Measurements from ENCODE around the gene DERL3. TPM values are rescaled to one million over a fixed set of nuclear protein-coding genes. Genes with fewer than 3 reads are reported as not detected.

Gene DERL3
- total and polyA plus RNA-seq, 2 of the 13 experiments (the other 11 are each of a cell fraction or from before 2014, with no cell fraction given): not detected

GRCh38 chr22:23828800-23829680 lies 9.8 kb downstream of the DERL3 start (continued):
- no peak for TF ChIP-seq SOX13 (IDR thresholded peaks at IDR 0.05)
- TF ChIP-seq SOX13 (CRISPR knock-in tag; conservative IDR thresholded peaks at IDR 0.05 in 1 of 2, IDR thresholded peaks at IDR 0.05 in 1 of 2): no peak
- TF ChIP-seq ZNF891 (CRISPR knock-in tag; IDR thresholded peaks at IDR 0.05): no peak
- TF ChIP-seq ZNF691 (CRISPR knock-in tag; IDR thresholded peaks at IDR 0.05; ENCODE audit: borderline replicate concordance, low read depth): no peak

GRCh38 chr22:23827351-23827995 lies 11.3 kb downstream of the DERL3 start:
- Histone ChIP-seq H3K9ac (ENCODE audit: insufficient read depth, low read depth, low read length) (no peak overlapping the region), H3K9me3 (ENCODE audit: low read length) (no peaks in the 10 kb centered on the region), H3K36me3 (replicated peaks in 1 of 2; ENCODE audit: control insufficient read depth in 1 of 2, insufficient read depth in 2 of 2, low read length in 2 of 2) (peaks cover 56 to 86% of the 10 kb centered on the region in 2 experiments), H3K4me1 (ENCODE audit: insufficient read depth, low read length) (peaks cover 24% of the 10 kb centered on the region), H4K20me1 (ENCODE audit: insufficient read depth, low read length) (no peaks in the 10 kb centered on the region), H3K27me3 (ENCODE audit: control insufficient read depth in 1 of 2, insufficient read depth in 2 of 2, low read length in 2 of 2) (no peaks in the 10 kb centered on the region), H3K4me3 (replicated peaks in 1 of 3; ENCODE audit: insufficient read depth in 1 of 3, low read depth in 2 of 3, low read length in 3 of 3) (no peak overlapping the region), H2AFZ (ENCODE audit: low read length) (no peak overlapping the region), H3K79me2 (ENCODE audit: insufficient read depth, low read length) (no peaks in the 10 kb centered on the region), H3K4me2 (ENCODE audit: low read depth, low read length) (no peak overlapping the region), H3K27ac (ENCODE audit: extremely low read length, insufficient read depth, low read length) (no peak overlapping the region)
- FAIRE-seq (no peak), ATAC-seq (no peak), DNase-seq (ENCODE audit: low spot score) (no peak)
- POLR2A ChIA-PET: no interaction called here
- BruUV-seq (replicated peaks): no TSS peak
- intact Hi-C loops (cut with micrococcal nuclease; ENCODE audit: unreplicated experiment) (no loop called here), in situ Hi-C loops (cut with HindIII; ENCODE audit: extremely low pct_ligation_motif_present, low pct_unique_long_range_greater_than_20kb) (loop anchor here (25.0 kb wide), 1 partner anchor 215 kb away; no protein-coding TSS in a partner anchor)
- CTCF ChIA-PET (ENCODE audit: low intra/inter-chr PET ratio, low total read pairs): no interaction called here
- 94% methylated on average over 8 of the region's 11 CpGs for WGBS (ENCODE audit: low lambda C conversion rate)
- no peak for TF ChIP-seq ZNF317 (CRISPR knock-in tag; IDR thresholded peaks at IDR 0.05)
- TF ChIP-seq HNRNPLL (IDR thresholded peaks at IDR 0.05; ENCODE audit: low read depth, low read length, poor library complexity, severe bottlenecking): no peak
- TF ChIP-seq MNT (IDR thresholded peaks at IDR 0.05): no peak
- no peak for TF ChIP-seq ZNF709 (CRISPR knock-in tag; IDR thresholded peaks at IDR 0.05)
- TF ChIP-seq HMG20A (CRISPR knock-in tag; IDR thresholded peaks at IDR 0.05; ENCODE audit: borderline replicate concordance): no peak
- TF ChIP-seq ZNF552 (CRISPR knock-in tag; IDR thresholded peaks at IDR 0.05; ENCODE audit: borderline replicate concordance): no peak
- TF ChIP-seq ZNF784 (CRISPR knock-in tag; IDR thresholded peaks at IDR 0.05; ENCODE audit: borderline replicate concordance): no peak
- TF ChIP-seq ZNF557 (CRISPR knock-in tag; IDR thresholded peaks at IDR 0.05): no peak
- TF ChIP-seq GPBP1L1 (CRISPR knock-in tag; IDR thresholded peaks at IDR 0.05): no peak
- TF ChIP-seq LRRFIP1 (CRISPR knock-in tag; conservative IDR thresholded peaks at IDR 0.05): no peak
